HG03558 (cell line): Measurements from ENCODE around the gene ANP32B.
"Not testable (repeated sequence)": the region's sequence is repeated elsewhere in the genome, so short reads cannot be mapped to it uniquely, and the experiment has no call there.

Experiments
- ATAC-seq: cut with Tn5 transposase; IDR thresholded peaks from one replicate; pipeline ENCODE4 v1.9.1; 2021; ENCODE audit warnings: moderate number of reproducible peaks; ENCODE audit not compliant: unreplicated experiment; ENCODE audit errors: extremely low read depth

The ANP32B gene

GRCh38 chr9:97962136-97962535 lies 21.0 kb upstream of the ANP32B start:
- no peak for ATAC-seq

DNA sequence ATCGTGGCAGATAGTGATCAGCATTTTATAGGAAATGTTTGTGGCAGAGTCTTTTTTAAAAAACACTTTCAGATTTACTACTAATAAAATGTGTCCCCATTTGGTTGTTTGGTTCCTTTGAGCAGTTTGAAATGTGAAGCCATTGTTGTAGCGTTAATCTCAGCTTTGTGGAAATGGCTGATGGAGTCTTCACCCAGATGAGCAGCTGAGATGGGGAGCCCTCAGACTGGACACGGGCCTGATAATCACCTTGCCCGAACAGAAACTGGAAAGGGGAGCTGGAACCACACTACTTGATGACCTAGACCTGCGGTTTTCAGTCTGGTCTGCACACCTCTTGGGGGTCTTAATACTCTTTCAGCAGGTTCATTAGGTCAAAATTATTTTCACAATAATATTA lies 20.6 kb upstream of the ANP32B start:
- no peak for ATAC-seq

GRCh38 chr9:97963232-97963631 lies 19.9 kb upstream of the ANP32B start:
- ATAC-seq: no peak

DNA sequence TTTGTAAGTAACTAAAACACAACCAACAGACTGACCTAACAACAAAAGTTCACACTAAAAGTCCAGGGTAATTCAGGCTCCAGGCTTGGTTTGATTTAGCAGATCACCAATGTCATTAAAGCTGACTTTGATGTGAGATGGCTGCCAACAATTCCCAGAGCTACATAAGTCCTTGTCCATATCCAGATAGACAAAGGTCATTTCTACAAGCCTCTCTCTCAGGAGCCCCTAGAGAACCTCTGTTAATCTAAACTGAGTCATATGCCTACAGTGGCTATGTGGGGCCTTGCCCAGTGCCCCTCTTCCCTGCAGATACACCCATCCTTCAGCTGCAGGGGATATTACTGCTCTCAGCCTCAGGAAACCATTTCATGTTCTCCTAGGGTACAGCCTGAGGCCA lies 18.2 kb upstream of the ANP32B start:
- ATAC-seq: no peak

- no peak for ATAC-seq
Measured at GRCh38 chr9:97966493-97966892, 16.6 kb upstream of the ANP32B start.

DNA sequence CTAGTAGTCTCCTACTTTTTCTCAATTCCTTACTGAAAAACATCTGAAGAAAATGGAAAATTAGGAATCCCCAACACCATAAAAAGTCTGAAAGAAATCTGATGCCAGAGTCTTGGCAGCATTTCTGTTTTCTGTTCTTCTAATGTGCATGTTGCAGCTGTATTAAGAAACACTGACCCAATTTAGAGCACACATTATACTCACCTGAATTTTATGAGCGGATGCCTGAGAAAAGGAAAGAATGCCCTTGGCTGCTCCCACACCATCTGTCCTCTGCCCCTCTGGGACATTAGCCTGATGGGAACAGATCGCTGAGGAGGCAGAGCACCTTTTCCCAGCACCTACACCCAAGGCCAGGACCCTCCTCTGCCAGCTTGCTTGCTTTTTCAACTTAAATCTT lies 14.1 kb upstream of the ANP32B start:
- no peak for ATAC-seq

DNA sequence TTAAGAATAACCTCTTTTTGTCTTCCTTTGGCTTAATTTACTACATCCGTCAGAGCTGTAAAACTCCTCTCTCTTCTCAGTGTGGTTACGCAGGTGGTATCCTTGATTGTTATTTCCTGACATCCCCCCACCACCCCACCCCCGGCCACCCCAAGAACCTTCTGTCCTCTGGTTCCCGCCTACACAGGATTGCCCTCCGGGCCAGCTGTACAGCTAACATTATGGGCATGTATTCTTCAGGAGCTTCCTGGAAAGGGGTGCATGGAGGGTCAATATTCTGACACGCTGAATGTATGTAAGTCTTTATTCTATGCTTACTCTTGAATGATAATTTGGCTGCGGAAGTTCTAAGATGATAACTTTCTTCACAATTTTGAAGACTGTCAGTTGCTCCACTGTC lies 13.0 kb upstream of the ANP32B start:
- no peak for ATAC-seq

GRCh38 chr9:97972753-97973152 lies 10.4 kb upstream of the ANP32B start:
- no peak for ATAC-seq

GRCh38 chr9:97975376-97975775 lies 7.8 kb upstream of the ANP32B start:
- ATAC-seq: no peak

DNA sequence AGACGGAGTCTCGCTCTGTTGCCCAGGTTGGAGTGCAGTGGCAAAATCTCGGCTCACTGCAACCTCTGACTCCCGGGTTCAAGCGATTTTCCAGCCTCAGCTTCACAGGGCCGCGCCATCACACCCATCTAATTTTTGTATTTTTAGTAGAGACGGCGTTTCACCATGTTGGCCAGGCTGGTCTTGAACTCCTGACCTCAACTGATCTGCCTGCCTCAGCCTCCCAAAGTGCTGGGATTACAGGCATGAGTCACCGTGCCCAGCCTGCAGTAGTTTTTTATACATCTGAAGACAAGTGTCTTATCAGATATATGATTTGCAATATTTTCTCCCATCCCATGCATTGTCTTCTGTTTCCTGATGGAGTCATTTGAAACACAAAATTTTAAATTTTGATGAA lies 6.5 kb upstream of the ANP32B start:
- not testable (repeated sequence) for ATAC-seq

- ATAC-seq: no peak
Measured at GRCh38 chr9:97978371-97979130, 4.6 kb upstream of the ANP32B start.

DNA sequence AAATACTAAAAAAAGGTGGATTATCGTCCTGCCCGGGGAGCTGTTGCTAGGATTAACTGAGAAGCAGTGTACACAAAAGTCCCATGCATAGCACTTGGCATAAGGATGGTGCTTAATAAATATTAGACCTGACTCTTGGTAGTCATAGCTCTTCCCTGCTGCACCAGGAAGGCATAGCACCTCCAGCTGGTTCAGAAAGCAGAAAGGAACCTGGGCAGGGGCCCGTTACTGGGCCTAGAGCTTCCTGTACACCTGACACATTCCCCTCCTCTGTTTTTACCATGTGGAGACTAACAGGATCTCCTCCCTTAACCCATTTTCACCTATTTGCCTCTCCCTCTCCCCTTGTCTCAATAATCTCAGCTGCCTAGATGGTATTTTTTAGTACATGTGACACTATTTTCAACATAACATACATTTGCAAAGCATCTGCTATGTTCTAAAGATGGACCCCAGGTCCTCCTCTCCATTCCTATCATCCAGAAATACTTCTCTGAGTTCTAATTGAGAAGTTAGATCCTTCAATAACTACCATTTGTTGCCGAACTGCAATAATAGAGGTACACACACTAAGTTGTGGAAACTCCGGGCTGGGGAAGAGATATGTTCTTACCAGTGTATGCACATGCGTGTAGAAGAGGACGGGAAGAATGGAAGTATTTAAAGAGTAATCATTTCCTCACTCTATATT lies 3.2 kb upstream of the ANP32B start:
- no peak for ATAC-seq

GRCh38 chr9:97980479-97980803 lies 2.7 kb upstream of the ANP32B start:
- ATAC-seq: no peak

GRCh38 chr9:97980918-97981845 lies 2.0 kb upstream of the ANP32B start:
- no peak for ATAC-seq

GRCh38 chr9:97981846-97982682 lies 1.1 kb upstream of the ANP32B start:
- ATAC-seq: no peak

DNA sequence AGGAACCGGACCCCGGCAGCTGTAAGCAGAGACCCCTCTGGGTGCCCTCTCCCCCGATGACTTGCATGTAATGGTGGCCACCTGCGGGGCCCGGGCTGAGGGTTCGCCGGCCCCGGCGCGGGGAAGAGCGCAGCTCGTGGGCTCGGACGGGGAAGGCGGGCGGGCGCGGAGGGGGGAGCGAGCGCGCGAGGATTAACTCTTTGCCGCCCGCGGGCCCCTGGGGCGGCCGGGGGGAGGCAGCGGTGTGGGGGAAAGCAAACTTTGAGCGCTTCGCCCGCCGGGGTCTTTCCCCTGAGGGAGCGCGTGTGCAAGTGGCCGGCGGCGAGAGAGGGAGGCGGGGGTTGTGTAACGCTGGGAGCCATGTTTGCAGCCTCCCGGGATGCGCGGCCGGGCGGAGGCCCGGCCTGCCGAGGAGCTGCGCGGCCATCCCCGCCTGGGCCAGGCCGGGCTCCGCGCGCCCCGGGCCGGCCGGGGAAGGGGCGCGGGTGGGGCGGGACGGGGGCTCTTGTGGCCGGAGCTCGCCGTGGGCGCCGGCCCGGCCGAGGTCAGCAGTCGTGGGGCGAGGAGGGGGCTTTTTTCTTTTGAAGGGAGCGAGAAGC lies 547 bp downstream of the ANP32B start:
- no peak for ATAC-seq

GRCh38 chr9:97984188-97985057 lies 1.3 kb downstream of the ANP32B start:
- no peak for ATAC-seq

DNA sequence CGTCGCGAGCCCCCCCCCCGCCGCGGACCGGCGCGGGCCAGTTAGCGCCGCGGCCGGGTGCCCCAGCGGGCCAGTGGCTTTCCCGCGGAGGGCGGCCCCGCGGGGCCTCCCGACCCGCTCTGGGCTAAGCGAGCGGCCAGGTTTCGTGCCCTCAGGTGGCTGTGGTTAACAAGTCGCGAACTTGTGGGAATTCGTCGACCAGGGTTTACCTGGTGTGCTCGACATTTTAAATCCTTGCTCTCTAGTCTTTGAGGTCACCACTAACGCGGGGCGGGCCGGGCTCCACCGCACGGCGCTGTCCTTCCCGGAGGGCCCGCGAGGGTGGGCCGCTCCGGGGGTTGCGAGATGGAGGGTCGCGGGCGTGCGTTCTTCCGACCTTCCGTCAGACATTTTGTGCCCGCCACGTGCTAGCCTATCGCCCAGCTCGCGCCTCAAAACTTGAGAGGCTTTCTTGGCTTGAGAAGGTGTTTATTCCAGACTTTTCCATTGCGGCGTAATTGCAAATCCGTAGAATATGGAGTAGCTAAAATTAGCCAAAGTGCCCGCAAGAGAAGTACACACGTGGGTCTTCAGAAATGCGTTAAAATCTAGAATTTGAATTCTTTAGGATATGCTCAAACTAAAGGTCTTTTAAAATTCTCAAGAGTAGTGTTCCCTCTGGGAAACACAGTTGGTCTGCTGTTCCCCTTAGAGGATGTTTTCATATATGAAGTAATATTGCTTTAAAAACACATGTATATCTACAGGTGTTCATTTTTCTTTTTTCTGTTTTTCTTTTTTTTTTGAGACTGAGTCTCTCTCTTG lies 2.1 kb downstream of the ANP32B start:
- ATAC-seq: no peak
